NCI-H510A treated with DMSO at 0.1 percent for 48 hours (cell line): Measurements from ENCODE around the gene SLC39A11.

ENCODE experiments used
- DNase-seq: peaks from one replicate; lab custom pipeline; 2025; lab: John Stamatoyannopoulos, UW

SLC39A11 gene

DNA sequence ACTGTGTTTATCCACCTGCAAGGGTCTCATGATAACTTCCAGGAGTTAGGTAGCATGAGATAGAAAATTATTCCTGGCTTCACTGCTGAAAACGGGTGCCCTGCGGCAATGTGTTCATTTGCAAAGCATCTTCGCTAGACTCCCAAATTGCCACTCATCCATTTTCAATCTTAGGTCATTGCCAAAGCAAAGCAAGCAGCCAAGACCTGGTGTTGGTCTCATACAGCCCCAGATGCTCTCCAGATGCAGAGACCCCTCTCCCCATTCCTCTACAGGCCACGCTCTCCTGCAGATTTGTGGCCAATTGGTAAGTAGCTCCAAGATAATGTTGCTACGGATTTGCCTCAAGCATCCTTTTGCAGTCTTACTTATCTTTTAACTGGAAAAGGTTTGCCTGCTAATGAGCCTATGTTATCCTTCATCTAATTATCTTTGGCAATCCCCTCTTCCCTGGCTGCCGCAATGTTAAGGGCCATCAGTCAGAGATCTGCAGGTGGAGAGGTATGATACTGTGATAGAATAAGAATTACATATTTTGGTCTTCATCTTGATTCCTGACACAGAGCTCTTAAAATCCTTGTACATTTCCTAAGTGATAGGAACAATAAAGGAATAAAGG is 222.0 kb downstream of the SLC39A11 start:
- no peak for DNase-seq

- no peak for DNase-seq
These were observed 222.9 kb downstream of the SLC39A11 start for GRCh38 chr17:72869630-72870029.

GRCh38 chr17:72865954-72866353 is 226.5 kb downstream of the SLC39A11 start:
- DNase-seq, result no peak

- DNase-seq, result no peak
These were observed 228.8 kb downstream of the SLC39A11 start for GRCh38 chr17:72863526-72864211.

DNA sequence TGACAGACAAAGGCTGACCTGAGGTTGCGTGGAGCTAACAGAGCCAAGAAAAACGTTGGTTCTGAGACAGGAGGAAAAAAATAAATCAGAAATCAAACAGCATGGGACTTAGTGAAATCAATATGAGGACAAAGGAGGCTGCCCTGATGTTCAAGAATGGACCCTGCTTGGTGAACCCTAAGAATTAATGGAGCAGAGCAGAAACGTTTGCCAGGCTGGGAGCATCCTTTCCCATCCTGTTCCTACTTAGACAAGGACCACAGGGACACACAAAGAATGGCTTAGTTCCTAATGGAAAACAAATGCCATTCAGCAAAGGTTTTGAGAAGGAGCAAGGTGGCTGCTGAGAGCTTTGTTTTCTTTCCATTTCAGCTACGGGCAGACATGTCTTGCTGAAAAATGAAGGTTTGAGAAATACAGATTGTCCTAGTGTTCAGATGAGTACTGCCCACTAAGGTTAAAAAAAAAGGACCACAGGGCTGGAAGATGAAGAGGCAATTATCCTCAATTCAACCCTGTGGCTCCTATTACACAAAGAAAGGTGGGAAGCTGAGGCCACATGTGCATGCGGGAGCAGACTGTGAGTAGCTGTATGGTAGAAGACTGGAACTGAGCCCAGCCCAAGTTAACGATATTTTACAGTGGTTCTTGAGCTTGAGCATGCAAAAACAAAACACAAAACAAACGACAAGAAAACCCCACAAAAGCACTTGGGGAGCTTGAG is 230.1 kb downstream of the SLC39A11 start:
- no peak for DNase-seq

GRCh38 chr17:72861811-72862210 is 230.7 kb downstream of the SLC39A11 start:
- no peak for DNase-seq

- no peak for DNase-seq
These were observed 231.7 kb downstream of the SLC39A11 start for GRCh38 chr17:72860778-72861177.

DNA sequence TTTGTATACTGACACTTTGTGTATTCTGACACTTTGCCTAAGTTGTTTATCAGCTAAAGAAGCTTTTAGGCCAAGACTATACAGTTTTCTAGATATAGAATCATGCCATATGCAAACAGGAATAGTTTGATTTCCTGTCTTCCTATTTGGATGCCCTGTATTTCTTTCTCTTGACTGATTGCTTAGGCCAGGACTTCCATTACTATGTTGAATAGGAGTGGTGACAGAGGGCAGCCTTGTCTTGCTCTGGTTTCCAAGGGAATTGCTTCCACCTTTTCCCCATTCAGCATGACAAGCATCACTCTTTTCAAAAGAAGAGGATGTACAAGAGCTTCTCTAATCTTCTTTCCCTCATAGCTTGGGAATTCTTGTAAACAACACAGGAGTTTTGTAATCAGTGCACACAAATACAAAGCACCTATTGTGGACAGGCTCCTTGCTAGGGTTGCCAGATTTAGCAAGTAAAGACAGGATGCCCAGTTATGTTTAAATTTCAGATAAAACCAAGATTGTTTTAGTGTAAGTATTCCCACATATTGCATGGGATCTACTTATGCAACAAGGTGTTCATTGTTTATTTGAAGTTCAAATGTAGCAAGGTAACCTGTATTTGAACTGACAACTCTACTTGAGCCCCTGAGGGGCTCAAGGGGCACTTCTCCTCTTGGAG is 233.5 kb downstream of the SLC39A11 start:
- DNase-seq, result no peak

GRCh38 chr17:72853440-72854415 is 238.8 kb downstream of the SLC39A11 start:
- DNase-seq, result no peak

- DNase-seq, result no peak
These were observed 240.1 kb downstream of the SLC39A11 start for GRCh38 chr17:72852277-72852938.

- DNase-seq, result peak; percentile 22
These were observed 241.9 kb downstream of the SLC39A11 start for GRCh38 chr17:72850410-72851118.

DNA sequence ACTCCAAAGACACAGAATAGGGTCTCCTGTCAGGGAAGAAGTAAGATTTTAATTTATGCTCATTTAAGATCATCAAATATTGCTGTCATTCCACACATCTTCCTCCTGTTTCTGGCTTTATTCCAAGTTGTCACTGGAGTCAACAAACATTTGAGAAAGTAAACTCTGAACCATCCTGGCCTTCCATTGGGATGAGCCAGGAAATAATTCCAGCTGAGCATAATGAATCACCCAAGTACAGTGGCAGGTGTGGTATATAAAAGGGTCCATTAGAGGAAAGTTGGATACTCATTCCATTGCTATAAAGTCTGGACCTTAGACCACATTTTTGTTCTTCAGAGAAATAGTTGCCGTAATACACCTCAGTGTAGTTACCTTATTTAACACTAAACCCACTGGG is 246.1 kb downstream of the SLC39A11 start:
- peak; percentile 6 for DNase-seq

DNA sequence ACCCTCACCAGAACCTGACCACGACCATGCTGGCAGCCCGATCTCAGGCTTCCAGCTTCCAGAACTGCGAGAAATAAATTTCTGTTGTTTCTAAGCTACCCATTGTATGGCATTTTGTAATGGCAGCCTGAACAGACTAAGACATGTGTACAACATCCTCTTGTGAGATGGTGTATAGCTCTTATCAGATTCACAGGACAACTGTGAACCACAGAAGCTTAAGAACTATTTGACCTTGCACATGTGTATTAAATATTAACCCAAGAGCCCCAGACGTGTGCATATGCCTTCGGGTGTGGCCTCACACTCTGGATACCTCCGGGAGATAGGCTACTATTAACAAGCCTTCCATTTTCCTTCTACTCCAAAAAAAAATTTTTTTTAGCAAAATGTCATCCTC is 248.9 kb downstream of the SLC39A11 start:
- no peak for DNase-seq

DNA sequence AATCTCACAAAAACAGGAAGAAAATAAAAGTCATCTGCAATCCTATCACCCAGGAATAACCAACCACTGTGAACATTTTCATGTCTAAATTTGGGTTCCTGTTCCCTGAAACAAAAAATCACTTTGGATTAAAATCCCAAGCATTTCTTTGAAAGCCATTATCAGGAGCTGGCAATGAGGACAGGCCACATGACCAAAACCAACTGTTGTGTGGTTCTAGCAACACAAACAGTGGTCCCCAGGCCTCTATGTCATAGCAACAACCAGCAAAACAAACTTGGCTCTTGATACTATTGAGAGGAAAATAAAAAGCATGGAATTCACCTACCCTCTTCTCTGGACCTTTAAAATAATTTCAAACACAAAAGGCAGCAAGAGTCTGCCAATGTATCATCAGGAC is 252.5 kb downstream of the SLC39A11 start:
- DNase-seq, result no peak

- DNase-seq, result no peak
These were observed 253.3 kb downstream of the SLC39A11 start for GRCh38 chr17:72839131-72839725.

DNA sequence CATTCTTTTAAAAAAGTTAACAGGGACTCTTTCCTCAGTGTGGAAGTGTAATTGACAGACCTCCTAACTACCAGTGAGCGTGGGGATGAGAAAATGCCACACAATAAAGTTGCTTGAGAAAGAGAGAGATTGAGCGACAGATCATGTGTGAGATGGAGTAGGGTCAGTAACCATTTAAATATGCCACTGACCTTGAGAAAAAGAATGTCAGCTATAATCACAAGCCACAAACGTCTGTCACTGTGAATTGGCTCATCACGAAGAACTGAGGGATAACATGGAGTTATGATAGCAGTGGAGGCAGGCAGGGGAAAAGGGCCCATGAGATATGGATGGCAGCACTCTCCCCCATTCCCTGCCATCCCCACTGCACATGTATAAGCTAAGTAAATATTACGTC is 253.9 kb downstream of the SLC39A11 start:
- no peak for DNase-seq

GRCh38 chr17:72838068-72838467 is 254.4 kb downstream of the SLC39A11 start:
- no peak for DNase-seq

DNA sequence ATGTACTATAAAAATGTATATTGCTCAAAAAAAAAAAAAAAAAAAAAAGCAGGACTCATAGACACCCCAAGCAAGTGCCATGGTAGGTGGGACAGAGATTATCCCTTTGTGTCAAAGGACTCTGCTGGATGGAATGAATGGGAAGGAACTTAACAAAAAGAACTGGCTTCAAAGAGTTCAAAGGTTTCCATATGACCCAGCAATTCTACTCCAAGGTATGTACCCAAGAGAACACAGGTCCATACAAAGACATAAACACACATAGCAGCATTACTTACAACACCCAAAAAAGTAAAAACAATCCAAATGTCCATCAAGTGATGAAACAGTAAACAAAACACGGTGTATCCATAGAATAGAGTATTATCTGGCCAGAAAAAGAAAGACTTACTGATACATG is 255.2 kb downstream of the SLC39A11 start:
- no peak for DNase-seq

DNA sequence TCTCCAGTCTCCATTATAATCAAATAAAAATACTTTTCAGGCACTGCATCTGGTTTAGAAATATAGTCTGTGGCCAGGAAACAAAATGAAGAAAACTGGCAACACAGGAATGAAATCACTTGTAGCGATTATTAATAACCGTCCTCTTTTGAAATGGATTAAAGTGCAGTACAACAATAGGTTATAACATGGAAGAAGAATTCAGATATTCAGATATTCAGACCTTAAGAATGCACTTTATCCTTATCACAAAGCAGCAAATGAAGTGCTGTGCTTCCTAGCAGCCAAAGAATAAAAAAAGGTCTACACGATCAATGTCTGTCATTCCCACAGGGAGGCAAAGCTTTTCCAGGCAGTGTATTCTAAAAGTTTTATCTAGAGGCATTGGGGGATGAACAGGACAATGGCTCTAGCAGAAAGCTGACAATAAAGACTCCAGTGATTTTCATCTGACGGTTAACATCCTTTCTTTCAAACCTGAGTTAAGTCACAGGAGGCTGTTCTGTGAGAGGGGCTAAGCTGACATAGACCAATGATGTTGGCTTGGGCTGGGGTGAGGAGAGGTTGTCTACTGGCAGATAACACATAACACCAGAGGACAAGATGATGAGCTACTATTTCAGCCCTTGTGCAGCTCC is 259.2 kb downstream of the SLC39A11 start:
- no peak for DNase-seq
